Heart left ventricle (tissue), 13 donors: ENCODE measurements around the gene DNAH17.

Experiments used
- CTCF ChIP-seq, 12 donors: fragments of 200-600 bp; sonication (generic) in 4 of 12; IDR thresholded peaks; one replicate each; pipeline versions ENCODE4 v1.5.0 to v1.8.0; 2018 to 2022; ENCODE audit warnings: antibody characterized with exemption in 12 of 12, mild to moderate bottlenecking in 5 of 12
- POLR2A ChIP-seq, 2 donors: fragments of 450-650 bp; IDR thresholded peaks; one replicate each; pipeline ENCODE4 v1.6.1; 2017; ENCODE audit warnings: antibody characterized with exemption in 2 of 2, mild to moderate bottlenecking in 2 of 2, moderate library complexity in 2 of 2
- donor health status: ischemic (EF 13 %, LVEDD 7.1; RV severe dilation, severe dysfunction).
- donor health status: DM: no; HTN: yes; CAD: no.
- donor health status: DM: no; HTN: no; CAD: no.
- donor health status: ischemic (EF 25% LVEDD 6.9; RV normal size, moderate dysfunction).
- donor health status: ischemic (EF 25% LVEDD 5.7; RV mildly dilated, moderate dysfunction).
- donor health status: ischemic (EF 35%, LVEDD 5.7; RV mildly dilated, moderate dysfunction).
- donor health status: nonischemic (EF 11% LVEDD 7.7; RV severe dilation, severe dysfunction).
- donor health status: DM: yes; HTN: yes; CAD: no.
- donor health status: PGD.
- donor health status: ischemic (EF 29% LVEDD 5.4; RV normal size, mild dysfunction).
- donor health status: nonischemic (EF 23%, LVEDD 6.1; RV moderate dilation, normal function).

- no peak for TF ChIP-seq CTCF (IDR thresholded peaks at IDR 0.05)
- TF ChIP-seq POLR2A (IDR thresholded peaks at IDR 0.05): no peak
Observed at GRCh38 chr17:78577296-78577695, at the start of gene DNAH17.
